HG02870 (cell line): ENCODE measurements around the gene DEPDC5.

Experiments used
- ATAC-seq: cut with Tn5 transposase; IDR thresholded peaks from one replicate; pipeline ENCODE4 v1.9.1; 2021; ENCODE audit warnings: mild to moderate bottlenecking, moderate library complexity; ENCODE audit not compliant: unreplicated experiment

The DEPDC5 gene

DNA sequence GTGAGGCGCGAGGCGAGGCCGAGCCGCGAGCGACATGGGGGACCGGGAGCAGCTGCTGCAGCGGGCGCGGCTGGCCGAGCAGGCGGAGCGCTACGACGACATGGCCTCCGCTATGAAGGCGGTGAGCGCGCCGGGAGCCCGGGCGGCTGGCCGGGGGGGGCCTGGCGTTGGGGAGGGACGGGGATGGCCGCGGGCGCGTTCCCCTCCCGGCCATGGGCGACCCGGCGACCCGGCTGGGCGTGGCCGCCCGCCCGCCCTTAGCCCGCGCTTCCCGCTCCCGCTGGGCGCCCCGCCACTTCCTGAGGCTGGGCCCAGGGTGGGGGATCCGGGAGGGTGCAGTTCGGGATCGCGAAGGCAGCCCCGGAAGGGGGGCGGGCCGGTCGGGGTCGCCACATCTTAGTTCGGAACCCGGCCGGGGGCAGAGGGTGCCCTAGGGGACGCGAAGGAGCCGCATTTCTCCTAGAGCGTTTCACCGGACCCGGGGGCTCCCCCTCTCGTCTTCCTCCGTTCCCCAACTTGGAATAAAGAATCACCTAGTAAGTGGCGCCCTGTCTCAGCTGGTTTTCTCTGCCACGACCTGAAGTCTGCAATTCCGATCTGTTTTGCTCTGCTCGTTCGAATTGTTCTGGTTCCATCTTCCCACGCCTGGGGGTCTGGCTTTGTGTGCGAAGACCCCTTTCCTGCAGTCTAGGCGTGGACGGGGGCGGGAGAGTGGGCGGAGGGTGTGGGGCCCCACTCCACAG, 191.1 kb downstream of the DEPDC5 start:
- ATAC-seq, result peak; percentile 15

DNA sequence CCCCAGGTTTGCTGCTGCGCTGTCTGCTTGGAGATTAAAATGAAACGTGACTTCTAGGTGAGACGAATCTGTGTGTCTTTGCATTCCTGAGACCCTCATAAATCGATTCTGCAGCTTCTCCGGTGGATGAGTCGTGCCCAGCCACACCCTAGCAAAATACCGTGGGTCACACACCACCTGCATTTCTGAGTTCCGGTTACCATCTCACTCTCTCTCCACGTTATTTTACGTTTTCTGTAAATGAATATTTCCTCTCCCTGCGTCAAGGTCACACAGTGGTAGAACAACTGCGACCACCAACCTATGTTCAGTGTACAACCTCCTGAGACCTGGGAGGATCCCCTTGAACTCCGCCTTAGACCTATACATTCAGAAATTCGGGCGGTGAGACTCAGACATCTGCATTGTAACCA, 191.6 kb downstream of the DEPDC5 start:
- no peak for ATAC-seq

DNA sequence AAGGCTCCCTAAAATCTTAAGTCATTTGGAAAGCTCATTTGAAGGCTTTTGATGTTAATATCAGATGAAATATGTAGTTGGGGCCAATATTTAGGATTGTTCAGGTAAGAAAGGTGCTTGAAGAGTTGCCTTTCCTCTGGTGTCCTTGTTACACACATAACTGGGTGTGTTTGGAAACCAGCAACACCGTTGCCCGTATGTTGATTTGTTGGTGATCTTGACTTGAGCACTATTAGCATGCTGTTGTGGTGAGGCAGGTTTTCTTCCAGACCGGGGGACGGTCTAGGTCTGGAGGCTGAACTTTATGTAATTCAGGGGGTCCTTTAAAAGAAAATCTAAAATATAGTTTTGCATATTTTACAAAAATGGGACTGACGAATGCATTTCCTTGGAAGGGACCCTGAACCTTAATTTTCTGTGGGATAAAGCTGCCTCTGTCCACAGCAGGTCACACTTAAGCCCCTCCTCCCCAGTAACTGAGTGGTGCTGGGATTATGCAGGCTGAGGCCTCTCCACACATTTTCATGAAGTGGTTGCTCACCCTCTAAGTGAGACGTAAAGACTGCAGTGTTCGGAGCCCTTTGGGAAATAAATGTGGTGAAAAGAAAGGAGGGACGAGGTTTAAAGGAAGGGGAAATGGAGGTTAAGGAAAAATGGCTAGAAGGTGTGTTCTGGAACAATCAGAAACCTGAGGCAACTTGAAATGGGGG, 192.3 kb downstream of the DEPDC5 start:
- ATAC-seq, result no peak

DNA sequence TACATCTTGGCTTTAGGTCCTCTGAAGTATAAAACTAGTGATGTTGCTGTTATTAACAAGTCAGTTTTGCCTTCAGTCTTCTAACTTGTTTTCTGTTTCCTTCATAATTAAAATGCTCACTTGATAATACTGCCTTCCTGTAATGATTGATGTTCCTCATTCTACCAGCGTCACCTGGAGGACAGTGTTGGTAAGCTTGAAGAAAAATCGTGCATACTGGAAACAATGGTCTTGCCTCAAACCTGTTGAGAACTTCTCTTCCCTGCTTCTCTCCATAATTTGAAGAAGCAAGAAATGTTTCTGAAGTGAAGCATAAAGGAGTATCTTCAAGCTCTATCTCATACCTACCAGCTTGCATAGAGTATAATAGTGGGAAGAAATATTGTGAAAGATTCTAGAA, 193.5 kb downstream of the DEPDC5 start:
- ATAC-seq, result no peak

DNA sequence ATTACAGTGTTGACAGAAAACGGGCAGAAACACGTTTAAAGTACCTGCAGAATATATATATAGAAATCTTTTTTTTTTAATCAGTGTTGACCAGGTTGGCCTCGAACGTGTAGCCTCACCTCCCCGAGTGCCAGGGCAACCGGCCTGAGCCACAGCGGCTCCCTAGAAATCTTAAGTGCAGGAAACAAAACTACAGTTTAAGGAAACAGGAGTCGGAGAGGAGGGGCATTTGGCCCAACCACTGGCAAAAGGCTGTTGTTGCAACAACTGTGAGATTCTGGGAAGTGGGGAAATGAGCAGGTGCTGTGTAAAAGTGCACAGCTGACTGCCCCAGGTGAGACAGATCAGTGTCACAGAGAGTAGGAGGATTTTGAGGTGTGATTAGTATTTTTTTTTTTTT, 194.2 kb downstream of the DEPDC5 start:
- no peak for ATAC-seq

DNA sequence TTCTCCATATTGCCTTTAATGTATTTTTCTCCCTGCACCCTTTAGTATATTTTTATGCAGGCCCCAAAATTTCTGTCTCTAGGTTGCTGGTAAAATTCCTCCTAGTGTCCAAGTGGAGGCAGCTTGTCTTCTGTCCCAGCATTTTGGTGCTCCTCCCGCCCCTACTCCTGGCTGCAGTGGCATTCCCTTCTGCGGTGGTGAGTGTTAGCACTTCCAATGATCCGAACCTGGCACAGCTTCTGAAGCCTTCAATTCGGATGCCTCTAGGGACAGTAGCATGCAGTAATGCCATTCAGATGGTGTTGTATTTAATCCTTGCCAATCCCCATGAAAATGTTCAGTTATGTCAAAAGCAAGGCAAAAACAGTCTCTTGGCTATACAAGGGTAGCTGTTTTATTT, 196.4 kb downstream of the DEPDC5 start:
- no peak for ATAC-seq

DNA sequence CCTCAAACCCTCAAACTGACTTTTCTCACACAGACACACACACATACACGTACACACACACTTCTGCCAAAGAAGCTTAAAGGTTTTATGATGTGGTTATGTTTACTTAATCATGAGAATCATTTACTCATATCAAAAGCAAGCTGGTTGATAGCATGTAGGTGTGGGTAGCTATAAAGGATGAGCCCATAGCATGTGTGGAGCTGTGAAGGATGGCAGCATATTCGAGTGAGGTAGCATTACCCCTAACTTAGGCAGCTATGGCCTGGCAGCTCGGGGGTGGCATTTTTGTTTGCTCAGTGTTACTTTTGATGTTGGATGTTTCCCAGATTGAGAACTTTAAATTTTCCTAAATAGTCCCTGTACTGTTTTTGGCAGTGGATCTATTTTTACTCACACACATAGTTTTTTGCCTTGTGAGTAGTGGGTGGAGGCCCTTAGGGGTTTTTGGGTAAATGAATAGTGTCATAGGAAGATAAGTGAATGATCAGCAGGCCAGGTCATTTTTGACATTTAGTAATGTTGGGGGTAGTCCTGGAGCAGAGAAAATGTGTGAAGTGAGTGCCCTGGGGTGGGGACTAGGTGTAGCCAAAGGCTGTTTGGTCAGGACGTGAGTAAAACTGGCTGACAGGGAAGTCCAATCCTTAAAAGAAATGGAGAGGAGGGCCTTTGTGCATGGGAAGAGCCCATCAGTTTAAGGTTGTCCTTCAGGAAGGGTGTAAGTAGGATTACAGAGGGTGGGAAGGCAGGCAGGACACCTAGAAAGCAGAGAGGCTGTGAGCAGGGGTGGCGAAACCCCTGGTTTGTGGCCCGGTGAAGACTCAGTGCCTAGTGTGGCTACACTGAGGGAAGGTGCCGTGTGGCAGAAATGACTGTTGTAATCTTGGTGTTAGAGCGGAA, 197.6 kb downstream of the DEPDC5 start:
- no peak for ATAC-seq

DNA sequence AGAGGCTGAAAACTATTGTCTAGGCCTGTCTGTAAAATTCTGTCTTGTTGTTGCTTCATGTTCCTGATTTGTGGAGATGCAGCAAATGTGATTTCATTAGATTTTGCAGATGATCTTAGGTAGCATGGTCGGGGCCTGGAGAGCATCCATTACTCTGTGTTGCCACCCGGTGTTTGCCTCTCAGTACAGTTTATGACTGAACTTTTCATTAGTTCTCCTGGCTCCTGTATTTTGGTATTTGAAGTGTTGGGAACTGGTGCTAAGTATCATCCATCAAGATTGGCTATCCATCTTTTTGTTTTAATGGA, 198.2 kb downstream of the DEPDC5 start:
- ATAC-seq, result no peak

DNA sequence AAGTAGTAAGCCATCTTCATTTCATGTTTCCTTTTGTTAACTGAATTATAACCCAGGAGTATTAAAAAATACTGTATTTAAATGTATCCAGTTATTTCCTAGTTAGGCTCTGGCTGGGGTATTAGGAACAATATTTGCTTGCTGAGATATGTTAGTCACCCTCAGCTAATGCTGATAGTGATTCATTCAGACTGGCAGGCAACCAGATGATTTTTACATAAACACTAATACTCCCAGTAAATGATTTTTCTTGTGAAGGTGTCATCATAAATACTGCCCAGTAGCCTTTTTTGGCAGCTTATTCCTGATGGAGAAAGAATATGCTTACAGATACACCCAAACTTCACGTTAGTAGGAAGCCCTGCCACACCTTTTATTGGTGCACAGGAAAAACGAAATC, 198.7 kb downstream of the DEPDC5 start:
- ATAC-seq, result no peak

DNA sequence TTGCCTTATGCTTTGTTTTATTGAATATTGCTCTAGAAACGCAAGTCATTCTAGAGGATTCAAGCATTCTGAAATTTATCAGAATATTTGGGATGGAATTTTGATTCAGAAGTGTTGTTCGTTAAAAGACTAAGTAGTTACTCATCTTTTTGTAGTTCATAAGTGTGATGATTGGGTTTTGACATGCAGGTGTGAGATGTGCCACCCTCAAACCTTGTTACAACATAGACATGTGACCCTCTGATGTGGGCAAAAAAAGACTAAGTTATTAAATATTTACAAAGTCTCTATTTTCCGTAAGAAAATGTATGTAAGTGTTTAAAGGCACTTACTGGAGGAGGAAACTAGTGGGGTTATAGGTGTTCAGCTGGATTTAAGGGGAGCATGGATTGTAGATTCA, 199.4 kb downstream of the DEPDC5 start:
- no peak for ATAC-seq

DNA sequence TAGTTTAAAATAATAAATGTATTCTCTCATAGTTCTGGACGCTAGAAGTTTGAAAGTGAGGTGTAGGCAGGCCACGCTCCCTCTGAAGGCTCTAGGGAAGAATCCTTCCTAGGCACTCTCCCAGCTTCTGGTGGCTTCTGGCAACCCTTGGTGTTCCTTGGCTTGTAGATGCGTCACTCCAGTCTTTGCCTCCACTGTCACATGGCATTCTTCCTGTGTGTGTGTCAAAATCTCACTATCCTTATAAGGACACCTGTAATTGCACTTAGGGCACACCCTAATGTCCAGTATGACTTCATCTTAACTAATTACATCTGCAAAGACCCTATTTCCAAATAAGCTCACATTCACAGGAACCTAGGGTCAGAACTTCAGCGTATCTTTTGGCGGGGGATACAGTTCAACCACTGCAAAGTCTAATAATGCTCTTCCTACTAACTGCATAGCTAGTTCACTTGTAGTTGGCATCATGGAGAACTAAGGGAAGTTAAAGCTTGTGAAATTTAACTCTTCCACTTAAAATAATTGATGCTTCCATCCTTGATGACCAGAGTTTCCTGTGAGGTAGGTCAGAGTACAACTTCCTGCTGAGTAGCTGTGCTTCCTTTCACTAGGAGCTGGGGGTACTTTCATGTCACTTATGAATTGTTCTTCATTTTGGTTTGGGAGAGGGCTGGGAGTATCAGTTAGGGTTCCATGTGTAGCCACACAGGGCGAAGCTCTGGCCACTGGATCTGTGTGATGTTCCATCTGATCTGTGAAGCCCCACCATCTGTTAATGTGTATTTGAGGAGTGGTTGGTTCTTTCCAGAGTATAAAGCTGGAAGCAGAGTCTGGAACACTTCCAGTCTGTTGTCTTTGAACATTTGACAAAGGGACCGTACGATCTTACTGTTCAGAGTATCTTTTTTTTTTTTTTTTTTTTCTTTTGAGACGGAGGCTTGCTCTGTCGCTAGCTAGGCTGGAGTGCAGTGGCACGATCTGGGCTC, 201.0 kb downstream of the DEPDC5 start:
- no peak for ATAC-seq

DNA sequence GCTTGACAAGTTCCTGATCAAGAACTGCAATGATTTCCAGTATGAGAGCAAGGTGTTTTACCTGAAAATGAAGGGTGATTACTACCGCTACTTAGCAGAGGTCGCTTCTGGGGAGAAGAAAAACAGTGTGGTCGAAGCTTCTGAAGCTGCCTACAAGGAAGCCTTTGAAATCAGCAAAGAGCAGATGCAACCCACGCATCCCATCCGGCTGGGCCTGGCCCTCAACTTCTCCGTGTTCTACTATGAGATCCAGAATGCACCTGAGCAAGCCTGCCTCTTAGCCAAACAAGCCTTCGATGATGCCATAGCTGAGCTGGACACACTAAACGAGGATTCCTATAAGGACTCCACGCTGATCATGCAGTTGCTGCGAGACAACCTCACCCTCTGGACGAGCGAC, 202.5 kb downstream of the DEPDC5 start:
- no peak for ATAC-seq
